HG02571 (cell line): Measurements from ENCODE around the gene PCGF2.
A peak's percentile ranks its signal among the peaks of the same experiment; 100 is the strongest.
"Not testable (repeated sequence)": the region's sequence is repeated elsewhere in the genome, so short reads cannot be mapped to it uniquely, and the experiment has no call there.

Experiments
- ATAC-seq: cut with Tn5 transposase; IDR thresholded peaks from one replicate; pipeline ENCODE4 v1.9.1; 2021; ENCODE audit warnings: mild to moderate bottlenecking, moderate library complexity; ENCODE audit not compliant: unreplicated experiment

PCGF2 gene

DNA sequence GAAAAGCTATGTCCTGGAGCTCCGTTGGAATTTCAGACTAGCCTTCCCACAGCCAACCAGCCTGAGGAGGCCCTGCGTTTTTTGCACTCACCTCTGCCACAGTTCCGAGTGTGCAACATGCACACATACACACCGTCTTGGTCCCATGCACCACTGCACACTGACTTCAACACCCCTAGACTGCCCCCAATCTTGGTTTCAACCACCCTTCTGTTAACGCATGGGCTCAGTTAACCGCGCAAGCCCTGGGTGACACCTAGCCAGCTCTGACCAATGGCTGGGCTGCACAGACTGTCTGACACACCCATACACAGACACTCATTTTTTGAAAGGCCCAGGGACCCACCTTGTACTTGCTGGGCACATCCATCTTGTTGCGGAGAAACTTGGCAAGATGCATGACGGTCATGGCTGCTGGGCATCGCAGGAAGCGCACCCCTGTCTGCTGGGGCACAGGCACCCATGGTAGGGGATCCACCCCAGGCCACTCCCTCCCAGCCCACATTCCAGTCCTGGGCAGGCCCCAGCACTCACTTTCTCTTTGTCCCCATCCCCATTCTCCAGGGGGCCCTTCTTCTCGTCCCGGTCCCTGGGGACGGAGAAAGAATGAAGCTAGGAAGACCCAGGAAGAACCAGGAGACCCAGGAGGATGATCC is 10.0 kb downstream of the PCGF2 start:
- no peak for ATAC-seq

DNA sequence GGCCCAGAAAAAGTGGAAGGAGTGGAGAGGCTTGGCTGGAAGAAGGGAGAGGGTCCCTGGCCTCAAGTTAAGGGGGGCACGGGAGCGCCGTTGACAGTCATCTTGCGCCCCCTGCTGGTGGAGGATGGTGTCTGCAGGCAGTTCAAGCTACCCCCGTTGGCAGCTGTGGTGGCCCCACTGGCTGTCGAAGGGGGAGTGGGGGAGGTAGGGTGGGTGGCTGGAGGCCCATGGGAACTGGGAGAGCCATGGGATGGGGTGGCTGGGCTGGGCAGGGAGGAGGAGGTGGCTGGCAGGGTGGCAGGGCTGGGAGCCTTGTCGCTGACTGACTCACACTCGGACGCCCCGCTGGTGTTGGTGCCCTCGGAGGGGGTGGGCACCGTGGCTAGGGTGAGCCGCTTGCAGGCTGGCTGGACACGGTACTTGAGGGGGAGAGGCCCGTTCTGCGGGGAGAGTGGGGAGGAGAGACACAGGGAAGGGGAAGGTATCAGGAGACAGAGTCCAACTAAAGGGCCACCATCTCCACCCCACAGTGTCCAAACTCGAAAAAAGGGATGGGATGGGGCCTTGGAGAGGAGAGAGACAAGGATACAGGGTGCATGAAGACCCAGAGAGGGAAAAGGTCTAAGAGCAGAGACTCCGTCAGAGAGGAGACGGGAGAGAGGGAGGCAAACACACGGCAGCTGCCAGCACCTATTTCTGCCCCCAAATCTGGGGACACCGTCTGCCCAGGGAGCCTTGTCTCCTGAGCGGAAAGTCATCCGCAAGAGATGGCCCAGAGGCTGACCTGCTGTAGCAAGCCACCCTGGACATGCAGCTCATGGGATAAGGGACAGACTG is 12.8 kb downstream of the PCGF2 start:
- ATAC-seq: no peak

DNA sequence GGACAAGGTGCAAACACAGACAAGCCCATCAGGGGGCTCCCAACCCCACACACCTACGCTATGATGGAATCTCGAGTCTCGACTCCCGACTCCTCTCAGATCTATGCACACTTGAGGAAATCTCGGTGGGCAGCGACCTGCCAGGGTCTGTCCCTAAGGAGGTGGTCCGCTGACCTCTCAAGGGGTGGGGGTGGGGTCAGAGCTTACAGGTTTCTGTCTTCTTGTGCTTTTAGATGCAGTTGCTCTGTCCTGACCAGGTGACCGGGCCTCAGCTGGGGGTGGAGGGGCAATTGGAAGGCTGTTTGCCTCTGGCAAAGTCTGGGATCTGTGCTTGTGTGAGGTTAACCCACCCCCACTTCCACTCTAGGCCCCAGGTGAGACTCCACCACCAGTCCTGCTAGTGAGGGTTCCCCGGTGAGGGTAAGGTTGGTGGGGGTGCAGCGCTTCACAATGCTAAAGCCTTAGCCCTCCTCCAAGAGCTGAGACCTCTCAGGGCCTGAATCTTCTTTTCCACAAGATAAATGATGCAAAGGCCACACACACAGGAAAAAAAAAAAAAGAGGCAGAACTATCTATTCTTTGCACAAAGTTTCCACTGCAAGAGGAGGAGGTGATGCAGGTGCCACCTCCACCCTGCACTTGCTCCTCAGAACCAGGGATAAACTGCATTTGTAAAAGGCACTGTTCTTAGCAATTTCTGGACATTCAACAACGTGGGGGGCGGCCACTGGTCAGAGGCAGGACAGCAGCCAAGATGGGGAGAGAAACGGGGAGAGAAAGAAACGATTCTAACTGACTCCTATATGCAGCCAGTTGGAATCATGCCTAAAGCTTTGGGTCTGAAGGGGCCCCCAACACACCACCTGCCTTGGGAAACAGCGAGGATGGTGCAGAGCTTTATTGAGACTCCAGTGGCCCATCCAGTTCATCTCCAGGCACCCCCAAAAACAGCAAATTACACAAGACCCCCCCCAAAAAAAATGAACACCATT is 13.9 kb downstream of the PCGF2 start:
- no peak for ATAC-seq

DNA sequence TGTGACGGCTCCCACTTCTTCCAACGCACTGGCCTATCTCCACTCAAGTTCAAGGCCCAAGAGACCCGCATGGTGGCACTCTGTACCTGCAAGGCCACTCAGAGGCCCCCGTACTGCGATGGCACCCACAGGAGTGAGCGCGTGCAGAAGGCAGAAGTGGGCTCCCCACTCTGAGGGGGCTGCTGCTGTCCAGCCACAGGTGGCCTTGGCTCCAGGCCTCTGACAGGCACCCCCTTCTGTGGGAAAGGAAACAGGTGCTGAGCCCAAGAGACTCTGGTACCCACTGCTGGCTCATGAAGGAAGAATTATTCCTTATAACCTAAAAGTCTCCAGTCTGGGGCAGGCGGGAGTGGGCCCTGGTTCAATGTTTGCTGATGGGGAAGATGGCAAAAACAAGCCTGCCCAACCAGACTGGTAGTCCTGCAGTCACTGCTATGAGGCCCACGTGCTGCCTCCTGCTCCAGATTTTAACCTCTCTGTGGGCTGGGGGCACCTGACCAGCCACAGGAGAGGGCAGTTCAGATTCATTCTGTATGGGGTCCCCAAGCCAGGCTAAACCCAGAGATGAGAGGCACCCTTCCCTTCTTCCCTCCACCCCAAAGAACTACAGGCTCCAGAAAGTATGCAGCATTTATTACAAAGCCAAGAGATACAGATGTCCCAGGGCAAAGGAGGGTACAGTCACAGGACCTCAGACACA is 14.7 kb downstream of the PCGF2 start:
- ATAC-seq: no peak

DNA sequence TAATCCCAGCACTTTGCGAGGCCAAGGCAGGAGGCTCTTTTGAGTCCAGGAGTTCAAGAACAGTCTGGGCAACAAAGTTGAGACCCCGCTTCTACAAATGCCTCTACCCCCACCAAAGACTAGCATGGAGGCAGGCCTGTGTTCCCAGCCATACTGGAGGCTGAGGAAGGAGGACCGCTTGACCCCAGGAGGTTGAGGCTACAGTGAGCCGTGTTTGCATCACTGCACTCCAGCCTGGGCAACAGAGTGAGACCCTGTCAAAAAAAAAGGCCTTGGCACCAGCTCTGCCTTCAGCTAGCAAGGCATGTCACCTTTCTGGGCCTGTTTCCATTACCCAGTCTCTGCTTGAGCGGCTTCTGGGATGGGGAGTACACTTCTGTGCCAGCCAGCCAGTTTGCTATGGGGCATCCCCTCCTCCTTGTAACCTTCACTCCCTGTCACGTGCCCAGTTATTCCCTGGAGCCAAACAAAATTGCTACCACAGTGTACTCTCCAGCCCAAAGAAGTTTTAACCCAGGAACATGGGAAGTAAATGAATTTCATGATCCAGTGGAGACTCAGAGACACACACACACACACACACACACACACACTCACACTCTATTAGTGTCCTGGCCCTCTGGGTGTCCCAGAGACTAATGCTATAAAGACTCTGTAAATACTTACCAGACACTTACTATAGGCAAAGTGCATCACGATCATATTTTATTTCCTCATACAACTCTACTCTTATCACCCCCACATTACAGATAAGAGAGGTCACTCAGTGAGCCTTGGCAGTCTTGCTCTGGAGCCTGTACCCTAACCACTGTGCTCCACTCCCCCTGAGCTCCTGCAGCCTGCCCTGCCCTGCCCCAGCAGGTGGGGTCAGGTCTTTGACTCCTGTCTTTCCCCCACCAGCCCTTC is 15.5 kb downstream of the PCGF2 start:
- ATAC-seq: no peak

DNA sequence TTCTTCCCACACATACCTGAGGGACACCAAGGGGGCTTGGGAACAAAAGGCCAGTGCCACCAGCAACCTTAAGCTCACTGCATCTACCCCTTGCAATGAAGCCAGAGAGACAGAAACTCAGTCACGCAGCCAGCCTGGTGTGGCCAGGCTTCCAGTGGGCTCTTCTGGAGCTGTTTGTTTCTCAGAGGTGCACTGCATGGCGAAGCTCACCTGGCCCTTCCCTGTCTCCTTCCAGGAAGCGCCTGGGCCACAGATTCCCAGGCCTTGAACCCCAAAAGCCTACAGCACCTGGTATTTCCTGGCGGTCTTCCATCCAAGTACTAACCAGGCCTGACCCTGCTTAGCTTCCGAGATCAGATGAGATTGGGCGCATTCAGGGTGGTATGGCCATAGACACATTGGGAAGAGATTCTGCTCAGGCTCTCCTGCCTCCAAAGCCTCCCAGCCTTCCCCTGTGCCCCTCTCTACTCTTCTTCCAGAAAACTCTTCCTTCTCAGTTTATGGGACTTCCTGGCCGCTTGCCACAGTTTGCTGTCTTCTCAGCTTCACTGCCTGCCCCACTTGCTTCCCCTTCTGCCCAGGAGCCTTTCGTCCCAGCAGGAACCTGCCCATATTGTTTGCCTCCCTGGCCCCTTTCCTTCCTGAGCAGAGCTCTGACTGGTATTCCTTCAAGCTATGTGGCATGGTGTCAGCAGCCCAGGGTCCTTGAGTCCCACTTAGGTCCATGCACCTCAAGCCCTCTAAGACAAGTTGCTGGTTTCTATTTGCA is 16.4 kb downstream of the PCGF2 start:
- ATAC-seq: no peak

DNA sequence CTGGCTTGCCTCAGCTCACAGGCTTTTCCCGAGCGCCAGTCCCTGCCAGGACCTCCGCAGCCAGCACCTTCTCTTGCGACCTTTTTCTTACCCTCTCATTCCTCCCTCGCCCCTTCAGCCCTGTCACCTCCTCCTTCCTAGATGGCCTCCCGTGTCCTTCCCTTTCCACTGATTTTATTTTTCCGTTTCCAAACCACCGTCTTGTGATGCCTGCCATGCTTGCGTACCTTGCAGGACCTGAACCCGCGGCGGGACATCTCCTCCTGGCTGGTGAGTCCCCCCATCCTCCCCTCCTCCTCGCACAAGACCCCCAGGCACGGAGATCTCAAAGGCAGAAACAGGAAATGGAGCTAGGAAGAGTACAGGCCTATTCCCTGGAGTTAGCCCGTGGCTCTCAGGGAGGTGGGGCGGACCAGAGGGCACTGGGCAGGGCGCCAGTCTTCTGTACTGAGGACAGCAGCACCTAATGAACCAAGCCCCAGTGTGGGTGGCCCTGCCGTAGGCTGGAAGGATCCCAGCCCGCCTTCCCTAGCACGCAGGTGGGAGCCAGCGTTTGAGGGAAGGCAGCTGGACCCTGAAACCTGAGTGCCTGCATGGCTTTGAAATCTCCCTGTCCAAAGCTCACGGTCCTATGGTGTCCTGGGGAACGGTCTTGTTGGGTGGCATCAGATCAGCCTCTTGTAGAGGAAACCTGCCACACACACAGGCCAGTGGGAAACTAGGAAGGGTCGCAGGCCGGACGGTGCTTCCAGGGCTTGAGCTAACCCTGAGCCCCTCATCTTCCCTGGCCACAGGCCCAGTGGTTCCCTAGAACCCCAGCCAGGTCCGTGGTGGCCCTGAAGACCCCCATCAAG is 17.4 kb downstream of the PCGF2 start:
- ATAC-seq: no peak

DNA sequence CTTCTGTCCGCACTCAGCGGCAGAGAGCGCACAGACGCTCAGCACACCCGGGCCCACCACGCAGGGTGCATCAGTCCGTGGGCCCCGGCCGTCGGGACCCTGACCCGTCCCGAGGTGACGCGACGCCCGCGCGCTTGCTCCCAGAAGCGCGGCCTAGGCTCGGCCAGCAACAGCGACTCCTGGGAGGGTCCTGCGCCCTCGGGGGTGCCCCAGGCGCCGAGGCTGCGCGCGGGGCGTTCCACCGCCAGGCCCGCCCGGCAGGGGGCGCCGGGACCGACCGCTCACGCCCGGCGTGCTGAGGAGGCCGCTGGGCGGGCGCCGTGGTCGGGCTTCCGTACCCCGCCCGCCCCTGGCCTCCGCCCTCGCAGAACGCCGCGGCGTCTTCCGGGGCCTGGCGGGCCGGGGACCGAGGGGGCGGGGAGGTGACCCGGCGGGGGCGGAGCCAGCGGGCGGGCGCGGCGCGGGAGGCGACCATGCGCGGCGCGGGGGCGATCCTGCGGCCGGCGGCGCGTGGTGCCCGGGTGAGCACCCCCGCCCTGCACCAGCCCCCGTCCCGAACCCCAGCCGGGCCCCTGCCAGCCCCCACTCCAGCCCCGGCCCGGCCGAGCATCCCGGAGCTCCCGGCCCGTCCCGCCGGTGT is 18.1 kb downstream of the PCGF2 start, which contains the start of gene CISD3:
Gene CISD3 (plus strand): TSS at position 456 of the 640 bp plus-strand sequence. CDS start 18 bp downstream, at position 474.
- ATAC-seq: peak; percentile 74

DNA sequence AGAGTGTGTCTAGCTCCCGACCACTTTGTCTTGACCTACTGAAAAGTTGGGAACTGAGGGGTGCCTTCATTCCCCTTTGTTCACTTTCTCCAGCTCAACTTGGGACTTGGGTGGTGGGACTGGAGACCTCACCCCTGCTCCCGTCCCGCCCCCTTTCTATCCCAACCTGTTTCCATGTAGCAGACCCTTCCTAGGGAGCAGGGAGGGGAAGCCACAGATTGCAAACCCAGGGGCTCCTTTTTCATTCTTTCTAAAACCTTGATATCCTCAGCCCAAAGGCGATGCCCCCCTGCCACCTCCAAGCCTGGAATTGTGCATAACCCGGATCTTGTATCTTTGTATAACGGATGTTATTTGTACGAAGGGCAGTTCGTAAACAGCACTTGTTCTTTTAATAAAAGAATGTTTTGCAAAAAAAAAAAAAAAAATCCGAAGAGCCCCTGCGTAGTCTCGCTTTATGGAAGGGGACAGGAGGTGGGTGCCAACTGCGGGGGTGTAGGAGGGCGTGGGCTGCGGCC is 18.7 kb downstream of the PCGF2 start:
- ATAC-seq: no peak

DNA sequence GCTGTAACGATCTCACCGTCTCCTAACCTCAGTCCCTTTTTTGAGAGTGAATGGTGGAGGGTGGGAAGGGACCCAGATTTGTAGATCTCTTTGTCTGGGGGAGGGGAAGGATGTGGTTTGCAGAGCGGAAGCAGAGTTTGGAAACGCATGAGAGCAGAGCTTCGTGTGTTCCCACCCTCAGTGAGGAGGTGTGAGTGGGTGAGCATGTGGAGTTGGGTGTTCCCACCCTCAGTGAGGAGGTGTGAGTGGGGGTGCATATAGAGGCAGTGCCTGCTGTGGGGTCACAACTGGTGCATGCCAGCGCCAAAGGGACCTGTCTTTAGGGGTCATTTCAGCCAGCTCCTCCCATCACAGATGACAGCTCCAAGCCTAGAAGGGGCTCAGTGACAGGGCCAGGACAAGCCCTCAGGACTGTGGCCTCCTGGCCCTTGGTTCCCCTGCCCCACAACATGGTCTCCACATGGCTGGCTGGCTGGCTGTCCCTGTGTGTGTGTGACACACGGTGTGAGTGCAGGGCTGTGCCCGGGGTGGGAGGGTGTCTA is 19.8 kb downstream of the PCGF2 start:
- no peak for ATAC-seq

DNA sequence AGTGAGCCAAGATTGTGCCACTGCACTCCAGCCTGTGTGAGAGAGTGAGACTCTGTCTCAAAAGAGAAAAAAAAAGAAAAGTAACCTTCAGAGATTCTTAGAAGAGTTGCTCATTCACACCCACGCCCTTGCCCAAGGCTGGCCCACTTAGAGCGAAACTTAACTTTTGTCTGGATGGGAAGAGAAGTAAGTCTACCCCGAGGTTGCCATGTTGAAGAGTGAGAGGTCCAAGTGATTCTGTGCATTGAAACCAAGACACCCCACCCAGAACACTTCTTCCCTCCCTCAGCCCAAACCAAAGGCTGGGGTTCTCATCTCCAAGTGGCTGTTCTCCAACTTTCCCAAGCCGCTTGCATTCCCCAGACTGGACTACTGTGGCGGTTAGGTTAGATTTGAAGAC is 20.4 kb downstream of the PCGF2 start:
- no peak for ATAC-seq

DNA sequence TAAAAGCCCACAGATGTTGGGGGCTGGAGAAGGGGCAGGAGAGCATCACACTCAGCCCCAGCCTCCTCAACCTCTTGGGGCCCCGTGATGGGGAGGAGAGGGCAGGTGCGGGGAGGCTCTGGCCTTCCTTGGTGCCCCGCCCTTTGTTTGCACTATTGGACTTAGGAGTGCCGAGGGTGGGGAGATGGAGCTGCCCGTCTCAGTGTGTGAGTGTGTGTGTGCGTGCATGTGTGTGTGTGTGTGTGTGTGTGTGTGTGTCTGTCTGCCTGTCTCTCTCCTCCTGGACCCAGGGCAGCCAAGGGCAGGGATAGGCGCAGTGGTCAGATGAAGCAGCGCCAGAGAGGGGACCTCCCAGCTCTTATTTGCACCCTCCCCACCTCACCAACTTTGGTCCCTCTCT is 22.0 kb downstream of the PCGF2 start:
- ATAC-seq: not testable (repeated sequence)

DNA sequence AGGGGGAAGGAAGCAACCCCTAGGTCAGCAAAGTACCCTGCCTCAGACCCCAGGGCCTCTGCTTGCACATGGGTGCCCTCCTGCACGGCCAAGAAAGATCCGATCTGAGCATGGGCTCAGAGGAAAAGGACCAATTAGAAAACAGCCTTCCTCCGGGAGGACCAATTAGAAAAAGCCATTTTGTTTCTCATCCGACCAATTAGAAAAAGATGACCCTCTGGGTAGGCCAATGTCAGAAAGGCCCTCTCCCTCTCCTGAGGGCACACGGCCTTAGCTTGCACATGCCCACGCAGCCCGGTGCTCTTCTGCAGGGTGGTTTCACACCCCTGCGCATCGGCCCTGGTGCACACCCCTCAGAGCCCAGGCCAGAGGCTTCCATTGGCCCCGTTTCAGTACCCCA is 23.1 kb downstream of the PCGF2 start:
- no peak for ATAC-seq

DNA sequence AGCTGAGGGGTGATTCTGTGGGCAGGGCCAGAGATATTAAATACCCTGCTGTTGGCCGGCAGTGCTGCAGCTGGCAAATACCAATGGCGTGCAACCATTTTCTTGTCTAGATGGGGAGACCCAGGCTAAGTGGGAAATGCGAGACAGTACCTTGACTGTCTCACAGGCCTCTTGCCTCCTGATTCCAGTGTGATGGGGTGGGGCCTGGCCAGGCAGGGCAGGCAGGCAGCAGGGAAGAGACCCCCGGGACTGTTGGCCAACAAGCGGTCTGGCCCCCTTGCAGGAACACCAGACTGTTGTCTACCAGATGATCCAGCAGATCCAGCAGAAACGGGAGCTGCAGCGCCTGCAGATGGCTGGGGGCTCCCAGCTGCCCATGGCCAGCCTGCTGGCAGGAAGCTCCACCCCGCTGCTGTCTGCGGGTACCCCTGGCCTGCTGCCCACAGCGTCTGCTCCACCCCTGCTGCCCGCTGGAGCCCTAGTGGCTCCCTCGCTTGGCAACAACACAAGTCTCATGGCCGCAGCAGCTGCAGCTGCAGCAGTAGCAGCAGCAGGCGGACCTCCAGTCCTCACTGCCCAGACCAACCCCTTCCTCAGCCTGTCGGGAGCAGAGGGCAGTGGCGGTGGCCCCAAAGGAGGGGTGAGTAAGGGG is 23.7 kb downstream of the PCGF2 start:
- no peak for ATAC-seq

DNA sequence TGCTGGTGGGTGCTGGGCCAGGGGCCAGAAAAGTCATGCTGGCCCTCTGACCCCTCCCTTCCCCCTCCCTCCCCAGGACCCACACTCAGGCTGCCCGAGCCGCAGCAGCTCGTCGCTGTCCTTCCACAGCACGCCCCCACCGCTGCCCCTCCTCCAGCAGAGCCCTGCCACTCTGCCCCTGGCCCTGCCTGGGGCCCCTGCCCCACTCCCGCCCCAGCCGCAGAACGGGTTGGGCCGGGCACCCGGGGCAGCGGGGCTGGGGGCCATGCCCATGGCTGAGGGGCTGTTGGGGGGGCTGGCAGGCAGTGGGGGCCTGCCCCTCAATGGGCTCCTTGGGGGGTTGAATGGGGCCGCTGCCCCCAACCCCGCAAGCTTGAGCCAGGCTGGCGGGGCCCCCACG is 26.3 kb downstream of the PCGF2 start:
- no peak for ATAC-seq

DNA sequence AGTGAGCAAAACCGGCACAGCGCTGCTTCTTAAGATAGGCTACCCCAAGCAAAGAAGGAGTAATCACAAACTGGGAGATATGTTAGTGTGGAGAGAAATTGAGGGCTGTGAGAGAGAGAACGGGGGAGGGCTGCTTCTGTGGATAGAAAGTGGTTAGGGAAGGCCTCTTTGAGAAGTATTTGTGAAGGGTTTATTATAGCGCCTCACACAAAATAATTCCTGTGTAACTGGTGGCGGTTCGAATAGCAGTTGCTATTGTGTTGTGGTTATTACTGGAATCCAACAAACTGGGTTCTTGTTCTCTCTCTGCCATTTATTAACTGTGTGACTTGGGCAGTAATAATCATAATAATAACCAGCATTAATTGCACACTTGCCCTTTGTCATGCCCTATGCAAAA is 27.2 kb downstream of the PCGF2 start:
- no peak for ATAC-seq
